ENCODE data around the gene OPRM1.

OPRM1 gene

GRCh38 chr6:154086510-154086909 lies 47.5 kb downstream of the OPRM1 start:
- no peak for DNase-seq

- no peak for DNase-seq
Measured at GRCh38 chr6:154092326-154092962, 53.4 kb downstream of the OPRM1 start.

DNA sequence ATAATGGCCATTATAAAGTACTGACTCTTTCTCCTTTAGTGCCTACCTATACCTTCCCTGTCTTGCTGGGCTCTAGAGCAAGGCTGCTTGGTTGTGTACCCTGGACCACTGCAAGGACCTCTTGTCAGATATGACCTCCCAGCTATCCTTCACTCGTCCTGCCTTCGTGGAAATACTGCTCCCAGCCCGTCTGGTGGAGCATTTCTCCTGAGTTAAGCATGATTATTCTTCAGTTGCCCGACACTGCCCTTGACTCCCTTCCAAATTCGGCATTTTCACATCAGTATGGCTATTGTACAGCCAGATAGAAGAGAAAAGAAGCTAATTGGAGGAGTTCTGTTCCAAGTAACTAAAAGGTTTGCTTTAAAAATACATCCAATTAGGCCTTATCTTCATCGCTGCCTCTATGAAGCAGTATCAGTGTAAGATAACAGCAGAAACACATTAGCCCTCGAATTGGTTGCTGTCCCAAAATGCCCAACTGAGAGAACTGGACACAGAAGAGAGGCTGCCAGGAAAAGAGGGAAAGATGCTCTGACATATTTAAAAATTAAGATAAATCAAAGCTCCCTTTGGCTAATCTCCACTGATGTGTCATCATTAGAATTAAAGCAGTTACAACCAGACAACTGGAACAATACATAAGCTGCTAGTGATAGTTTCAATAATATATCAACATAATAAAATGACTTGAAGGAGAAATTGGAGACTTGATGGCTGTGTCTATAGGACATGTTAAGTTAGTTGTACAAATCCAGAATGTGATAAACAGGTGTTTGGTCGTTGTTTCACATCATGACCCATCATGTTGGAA lies 54.4 kb downstream of the OPRM1 start:
- no peak for DNase-seq

- DNase-seq = no peak
Measured at GRCh38 chr6:154095571-154095970, 56.5 kb downstream of the OPRM1 start.

GRCh38 chr6:154096316-154096715 lies 57.3 kb downstream of the OPRM1 start:
- DNase-seq = no peak

- no peak for DNase-seq
Measured at GRCh38 chr6:154096834-154097233, 57.8 kb downstream of the OPRM1 start.

- no peak for DNase-seq
Measured at GRCh38 chr6:154099211-154099610, 60.2 kb downstream of the OPRM1 start.

GRCh38 chr6:154106251-154106650 lies 67.2 kb downstream of the OPRM1 start:
- no peak for DNase-seq

DNA sequence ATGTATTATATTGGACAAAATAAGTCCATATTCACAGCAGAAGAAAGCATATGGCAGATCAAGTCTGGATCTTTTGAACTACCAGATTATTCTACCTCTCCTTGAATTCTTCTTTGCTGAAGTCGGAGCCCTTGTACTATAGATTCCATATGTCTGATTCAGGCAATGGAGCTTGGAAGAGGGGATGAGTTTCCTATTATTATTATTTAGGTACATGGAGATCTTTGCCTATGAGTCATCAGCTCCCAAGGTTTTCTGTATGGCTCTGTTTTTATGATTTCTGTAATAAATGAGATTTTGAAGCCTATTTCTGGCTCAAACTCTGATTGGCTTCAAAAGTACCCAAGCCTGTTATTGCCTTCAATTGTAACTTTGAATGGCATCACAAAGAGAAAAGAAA lies 72.0 kb downstream of the OPRM1 start:
- no peak for DNase-seq

DNA sequence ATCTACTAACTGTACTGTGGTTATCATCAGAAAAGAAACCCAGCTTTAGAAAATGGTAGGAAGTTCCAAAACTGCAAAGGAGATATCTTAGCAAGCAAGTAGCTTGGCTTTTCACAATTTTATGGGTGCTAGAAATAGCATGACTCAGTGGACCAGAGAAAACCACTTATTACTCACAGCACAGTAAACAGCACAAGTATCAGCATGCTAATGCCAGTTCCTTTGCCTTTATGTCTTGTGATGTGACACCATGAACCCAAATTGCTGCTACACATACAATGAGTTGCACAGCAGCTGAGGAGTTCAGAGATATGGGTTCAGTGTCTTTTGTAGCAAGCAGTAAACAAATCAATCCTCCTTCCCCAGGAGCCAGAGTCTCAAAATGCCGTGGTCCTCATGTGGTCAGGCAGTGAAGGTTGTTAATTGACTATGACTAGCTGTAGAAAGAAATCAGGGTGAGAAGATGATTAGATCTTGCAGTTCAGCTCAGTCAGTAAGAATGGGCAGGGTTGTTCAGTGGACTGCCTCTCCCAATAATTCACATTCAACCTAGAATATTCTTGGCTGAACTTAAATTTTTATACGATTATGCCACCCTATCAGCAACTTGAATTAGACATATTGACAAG lies 73.3 kb downstream of the OPRM1 start:
- DNase-seq = no peak

GRCh38 chr6:154113392-154113791 lies 74.4 kb downstream of the OPRM1 start:
- DNase-seq = no peak

GRCh38 chr6:154117485-154117884 lies 78.4 kb downstream of the OPRM1 start:
- no peak for DNase-seq

- DNase-seq = no peak
Measured at GRCh38 chr6:154122195-154122925, 83.3 kb downstream of the OPRM1 start.

- no peak for DNase-seq
Measured at GRCh38 chr6:154123155-154123956, 84.3 kb downstream of the OPRM1 start.

- DNase-seq = no peak
Measured at GRCh38 chr6:154125421-154125820, 86.4 kb downstream of the OPRM1 start.

DNA sequence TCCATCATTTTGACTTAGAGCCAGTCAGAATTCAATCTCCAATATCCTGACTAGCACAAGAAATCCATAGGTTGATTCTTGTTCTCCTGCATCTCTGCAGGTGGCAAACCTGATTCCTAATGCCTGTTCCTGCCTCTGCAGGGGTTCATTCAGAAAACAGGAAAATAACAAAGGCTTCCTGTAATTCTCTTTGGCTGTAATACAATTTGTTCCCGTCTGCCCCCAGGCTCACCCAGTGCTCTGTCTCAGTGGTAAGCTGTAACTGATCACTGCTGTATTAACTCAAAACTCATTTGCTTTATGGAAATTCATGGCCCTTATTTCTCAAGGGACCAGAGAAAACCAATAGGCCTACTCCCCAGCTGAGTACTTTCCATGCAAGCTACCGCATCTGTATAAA lies 88.6 kb downstream of the OPRM1 start:
- DNase-seq = no peak

- DNase-seq = no peak
Measured at GRCh38 chr6:154134471-154135147, 95.6 kb downstream of the OPRM1 start.

DNA sequence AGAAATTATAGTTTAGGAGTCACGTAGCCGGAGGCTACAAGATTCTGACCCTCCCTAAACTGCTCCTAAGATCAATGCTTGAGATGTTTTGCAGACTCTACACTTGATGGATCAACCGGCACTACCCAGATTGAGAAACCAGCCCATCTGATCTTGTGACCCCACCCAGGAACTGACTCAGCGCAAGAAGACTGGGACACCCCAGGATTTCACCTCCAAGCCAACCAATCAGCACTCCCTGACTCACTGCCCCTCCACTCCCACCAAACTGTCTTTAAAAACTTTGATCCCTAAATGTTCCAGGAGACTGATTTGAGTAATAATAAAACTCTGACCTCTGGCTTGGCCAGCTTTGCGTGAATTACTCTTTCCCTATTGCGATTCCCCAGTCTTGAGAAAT lies 99.8 kb downstream of the OPRM1 start:
- no peak for DNase-seq

DNA sequence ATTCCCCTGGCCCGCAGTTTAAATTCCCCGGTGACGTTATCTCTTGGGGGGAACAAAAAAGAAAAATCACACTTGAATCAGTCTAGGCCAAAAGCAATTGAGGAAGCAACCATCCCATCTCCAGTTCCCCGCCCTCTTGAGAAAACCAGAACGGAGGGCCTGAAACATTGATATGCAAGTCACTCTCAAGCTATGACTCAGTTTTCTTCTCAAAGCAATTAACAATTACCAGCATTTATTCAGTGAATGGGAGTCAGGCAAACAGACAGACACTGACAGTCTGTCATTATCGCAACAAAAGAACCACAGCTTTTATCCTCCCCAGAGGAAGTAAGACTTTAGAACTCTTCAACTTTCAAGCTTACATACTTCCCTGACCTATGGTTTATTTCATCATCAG lies 100.9 kb downstream of the OPRM1 start:
- no peak for DNase-seq

GRCh38 chr6:154140743-154141142 lies 101.7 kb downstream of the OPRM1 start:
- no peak for DNase-seq

GRCh38 chr6:154143753-154144152 lies 104.7 kb downstream of the OPRM1 start:
- no peak for DNase-seq

- peak; percentile 73 for DNase-seq
Measured at GRCh38 chr6:154154389-154154967, 115.4 kb downstream of the OPRM1 start.
